Body of pancreas (tissue), 4 donors: ENCODE results near the gene ANTXR2. TPM values are rescaled to one million over a fixed set of nuclear protein-coding genes. Genes with fewer than 3 reads are reported as not detected.

ENCODE experiments used
- ATAC-seq: fragments of 150-250 bp; one replicate; pipeline ENCODE4 v1.9.1; 2016
- DNase-seq, 4 donors: peaks; one replicate each; pipeline ENCODE4 v3.0.0-alpha.2; 2019
- H3K27ac ChIP-seq, 4 donors: fragments of 200-600 bp; sonication (generic); 1 replicate in 3 of 4; 2 replicates in 1 of 4; pipeline versions ENCODE4 v1.5.1 to v1.6.1; 2016 to 2019; ENCODE audit warnings: mild to moderate bottlenecking in 1 of 4, mixed read lengths in 1 of 4, moderate library complexity in 1 of 4
- H3K27me3 ChIP-seq, 2 donors: fragments of 200-600 bp; sonication (generic); one replicate each; pipeline ENCODE4 v1.6.0; 2016; ENCODE audit warnings: mild to moderate bottlenecking in 1 of 2
- H3K36me3 ChIP-seq, 2 donors: fragments of 200-600 bp; sonication (generic); replicated peaks in 1 of 2; 2 replicates each; pipeline ENCODE4 v1.5.1; 2016; ENCODE audit warnings: low read depth in 2 of 2; ENCODE audit not compliant: insufficient read depth in 1 of 2
- H3K4me1 ChIP-seq: fragments of 200-600 bp; sonication (generic); one replicate; pipeline ENCODE4 v1.6.0; 2016
- H3K4me3 ChIP-seq, 2 donors: fragments of 200-600 bp; sonication (generic); 1 replicate in 1 of 2; 2 replicates in 1 of 2; pipeline ENCODE4 v1.5.1; 2016 to 2019
- H3K9me3 ChIP-seq, 3 donors: fragments of 200-600 bp; sonication (generic); 1 replicate in 2 of 3; 2 replicates in 1 of 3; pipeline ENCODE4 v1.5.1; 2016
- POLR2A ChIP-seq, 3 donors: fragments of 450-650 bp; IDR thresholded peaks; one replicate each; pipeline ENCODE4 v1.6.1; 2016; ENCODE audit warnings: antibody characterized with exemption in 3 of 3, mild to moderate bottlenecking in 2 of 3
- WGBS, 2 donors: methylation state at CpG; one replicate each; pipeline ENCODE4 v1.1.5; 2017; 5-methylcytosine and 5-hydroxymethylcytosine counted together
- intact Hi-C: fragments of 100-400 bp; cut with DNase I; formaldehyde crosslinking; loops from one replicate; pipeline ENCODE4 v1.15.1; 2023
- total RNA-seq, 2 donors: library from RNA; depleted of rRNA; stranded (reverse); fragments of >200 nt; gene quantifications; one replicate each; pipeline ENCODE4 v1.1.0, GENCODE V29; 2016
- TF ChIP-seq, protein P1 (sequence below), 7 experiments: fragments of 450-650 bp in 4 of 7; fragments of 200-600 bp in 3 of 7; sonication (generic) in 3 of 7; IDR thresholded peaks; one replicate each; pipeline ENCODE4 v1.5.1; 2016 to 2019; ENCODE audit warnings: antibody characterized with exemption in 7 of 7

ANTXR2 gene
- total RNA-seq, 2 donors from 2014 or later = 16.9 to 34.6 TPM

DNA sequence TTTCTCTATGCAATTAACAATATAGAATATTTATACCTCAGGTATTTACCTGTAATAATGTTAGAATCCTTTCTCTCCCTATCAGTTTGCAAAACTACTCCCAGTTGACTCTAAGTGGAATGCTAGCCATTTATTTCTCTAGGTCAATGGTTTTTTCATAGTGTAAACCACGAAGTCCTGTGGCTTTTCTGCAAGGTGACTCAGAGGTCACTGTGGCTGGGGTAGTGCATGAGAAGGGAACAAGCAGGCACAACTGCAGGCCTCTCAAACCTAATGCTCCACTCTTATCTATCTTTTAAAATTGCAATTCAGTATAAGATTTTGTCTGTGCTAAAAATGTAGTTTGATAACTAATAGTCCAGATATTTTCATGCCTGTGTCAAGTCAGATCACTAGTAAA, 159.4 kb downstream of the ANTXR2 start:
- Histone ChIP-seq H3K4me3 (no peak overlapping the region), H3K27ac (no peak overlapping the region), H3K9me3 (no peaks in the 10 kb centered on the region), H3K27me3 (no peaks in the 10 kb centered on the region), H3K36me3 (no peaks in the 10 kb centered on the region), H3K4me1 (no peaks in the 10 kb centered on the region)
- WGBS, 2 donors = 19 to 31% methylated on average over 1 of the region's 1 CpG
- intact Hi-C loops = no loop called here
- no peak for DNase-seq
- TF ChIP-seq POLR2A (IDR thresholded peaks at IDR 0.05) = no peak
- TF ChIP-seq, protein P1, sequence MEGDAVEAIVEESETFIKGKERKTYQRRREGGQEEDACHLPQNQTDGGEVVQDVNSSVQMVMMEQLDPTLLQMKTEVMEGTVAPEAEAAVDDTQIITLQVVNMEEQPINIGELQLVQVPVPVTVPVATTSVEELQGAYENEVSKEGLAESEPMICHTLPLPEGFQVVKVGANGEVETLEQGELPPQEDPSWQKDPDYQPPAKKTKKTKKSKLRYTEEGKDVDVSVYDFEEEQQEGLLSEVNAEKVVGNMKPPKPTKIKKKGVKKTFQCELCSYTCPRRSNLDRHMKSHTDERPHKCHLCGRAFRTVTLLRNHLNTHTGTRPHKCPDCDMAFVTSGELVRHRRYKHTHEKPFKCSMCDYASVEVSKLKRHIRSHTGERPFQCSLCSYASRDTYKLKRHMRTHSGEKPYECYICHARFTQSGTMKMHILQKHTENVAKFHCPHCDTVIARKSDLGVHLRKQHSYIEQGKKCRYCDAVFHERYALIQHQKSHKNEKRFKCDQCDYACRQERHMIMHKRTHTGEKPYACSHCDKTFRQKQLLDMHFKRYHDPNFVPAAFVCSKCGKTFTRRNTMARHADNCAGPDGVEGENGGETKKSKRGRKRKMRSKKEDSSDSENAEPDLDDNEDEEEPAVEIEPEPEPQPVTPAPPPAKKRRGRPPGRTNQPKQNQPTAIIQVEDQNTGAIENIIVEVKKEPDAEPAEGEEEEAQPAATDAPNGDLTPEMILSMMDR (IDR thresholded peaks at IDR 0.05) = no peak
- ATAC-seq = no peak

DNA sequence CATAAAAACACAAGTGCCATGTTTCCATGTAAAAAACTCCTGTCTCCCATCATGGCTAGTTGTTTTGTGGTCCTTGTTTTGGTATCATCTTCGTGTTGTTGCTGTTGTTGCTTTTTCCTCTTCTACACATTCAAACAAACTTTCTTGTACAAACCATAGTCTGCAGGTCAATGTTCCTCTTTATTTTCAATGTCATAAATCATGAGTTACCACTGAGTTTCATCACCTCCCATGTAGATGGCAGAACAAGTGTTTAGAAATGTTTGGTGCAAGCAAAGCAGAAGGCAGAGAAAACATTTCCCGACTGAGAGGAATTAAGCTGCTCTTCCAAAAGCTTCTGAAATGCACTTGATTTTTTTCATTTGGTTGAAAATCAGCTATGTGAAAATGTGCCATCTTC, 166.0 kb downstream of the ANTXR2 start:
- DNase-seq (no peak), ATAC-seq (no peak)
- Histone ChIP-seq H3K4me1 (no peaks in the 10 kb centered on the region), H3K36me3 (no peaks in the 10 kb centered on the region), H3K27ac (no peak overlapping the region), H3K9me3 (no peaks in the 10 kb centered on the region), H3K4me3 (no peak overlapping the region), H3K27me3 (no peaks in the 10 kb centered on the region)
- intact Hi-C loops = no loop called here
- no peak for TF ChIP-seq POLR2A (IDR thresholded peaks at IDR 0.05)
- TF ChIP-seq, protein P1 (IDR thresholded peaks at IDR 0.05) = no peak
- 70 to 80% methylated on average over 2 of the region's 2 CpGs for WGBS, 2 donors

DNA sequence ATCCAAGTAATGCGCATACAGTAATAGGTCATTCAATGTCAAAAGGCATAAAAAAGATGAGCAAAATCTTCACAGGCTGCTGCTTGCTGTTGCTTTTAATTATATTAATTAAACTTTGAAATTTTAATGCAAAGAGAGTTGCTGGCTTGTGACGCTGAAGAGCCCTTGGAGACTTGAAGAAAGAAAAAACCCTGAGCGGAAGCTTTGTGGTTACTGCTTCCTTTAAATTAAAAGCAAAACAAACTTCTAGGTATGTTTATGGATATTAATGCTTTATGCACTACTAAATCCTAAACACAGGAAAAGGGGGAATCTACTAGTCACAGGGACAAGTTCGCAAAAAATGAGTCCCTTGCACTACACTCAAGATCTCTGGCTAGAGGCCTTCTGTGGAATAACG, 166.7 kb downstream of the ANTXR2 start:
- ATAC-seq (no peak), DNase-seq (no peak)
- H3K4me1 ChIP-seq = no peaks in the 10 kb centered on the region
- no peaks in the 10 kb centered on the region for H3K9me3 ChIP-seq
- TF ChIP-seq POLR2A (IDR thresholded peaks at IDR 0.05) = no peak
- TF ChIP-seq, protein P1 (IDR thresholded peaks at IDR 0.05) = no peak
- H3K36me3 ChIP-seq = no peaks in the 10 kb centered on the region
- H3K4me3 ChIP-seq = no peak overlapping the region
- no peaks in the 10 kb centered on the region for H3K27me3 ChIP-seq
- no peak overlapping the region for H3K27ac ChIP-seq
- intact Hi-C loops = no loop called here
- 92 to 95% methylated on average over 5 of the region's 5 CpGs for WGBS, 2 donors

DNA sequence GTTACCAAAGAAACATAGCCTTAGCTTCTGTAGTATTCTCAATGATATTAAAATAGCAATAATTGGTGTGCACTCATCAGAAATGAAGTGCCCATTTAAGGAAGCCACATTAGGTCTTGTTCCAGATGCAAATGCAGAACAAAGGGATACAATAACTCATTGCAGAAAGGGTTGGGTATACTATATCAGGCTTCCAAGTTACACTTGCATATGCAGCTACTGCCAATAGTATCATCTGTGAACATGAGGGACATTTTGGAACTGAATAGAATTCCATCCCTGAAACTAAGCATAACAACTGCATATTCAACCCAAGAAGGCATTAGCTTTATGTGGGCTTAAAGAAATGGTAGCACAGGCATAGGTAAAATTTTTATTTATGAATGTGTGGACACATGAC, 167.8 kb downstream of the ANTXR2 start:
- no peaks in the 10 kb centered on the region for H3K36me3 ChIP-seq
- no peaks in the 10 kb centered on the region for H3K27me3 ChIP-seq
- H3K9me3 ChIP-seq = no peaks in the 10 kb centered on the region
- ATAC-seq = no peak
- no peak overlapping the region for H3K27ac ChIP-seq
- no peak for DNase-seq
- no peaks in the 10 kb centered on the region for H3K4me1 ChIP-seq
- no peak overlapping the region for H3K4me3 ChIP-seq
- TF ChIP-seq, protein P1 (IDR thresholded peaks at IDR 0.05) = no peak
- TF ChIP-seq POLR2A (IDR thresholded peaks at IDR 0.05) = no peak
- intact Hi-C loops = no loop called here

DNA sequence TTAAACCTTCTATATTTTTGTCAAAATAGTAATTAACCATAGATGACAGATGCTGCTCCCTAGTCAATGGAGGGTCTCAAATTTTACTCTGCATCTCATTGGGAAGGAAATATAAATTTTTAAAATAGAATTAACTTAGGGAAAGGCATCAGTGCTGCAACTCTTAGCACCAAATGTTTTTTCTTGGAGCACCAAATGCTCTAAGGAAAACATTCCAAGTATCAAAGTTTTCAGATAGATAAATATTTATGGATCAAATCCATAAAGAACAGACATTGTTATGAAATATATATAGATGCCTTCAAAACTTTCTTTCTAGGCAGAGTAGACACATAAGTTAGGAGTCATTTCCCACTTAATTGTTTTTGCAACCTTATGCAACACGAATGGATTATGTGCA, 168.7 kb downstream of the ANTXR2 start:
- DNase-seq = no peak
- H3K4me1 ChIP-seq = no peaks in the 10 kb centered on the region
- H3K27me3 ChIP-seq = no peaks in the 10 kb centered on the region
- no peak overlapping the region for H3K27ac ChIP-seq
- no peak for ATAC-seq
- no peaks in the 10 kb centered on the region for H3K9me3 ChIP-seq
- H3K4me3 ChIP-seq = no peak overlapping the region
- 77 to 96% methylated on average over 1 of the region's 1 CpG for WGBS, 2 donors
- no peak for TF ChIP-seq POLR2A (IDR thresholded peaks at IDR 0.05)
- TF ChIP-seq, protein P1 (IDR thresholded peaks at IDR 0.05) = no peak
- intact Hi-C loops = no loop called here
- H3K36me3 ChIP-seq = no peaks in the 10 kb centered on the region
